Inflammatory macrophage (primary cell): ENCODE results near the gene SMIM20.

Source experiments
- DNase-seq, 2 donors: peaks; one replicate each; pipeline ENCODE4 v3.0.0-alpha.2; 2020 to 2022

The SMIM20 gene

DNA sequence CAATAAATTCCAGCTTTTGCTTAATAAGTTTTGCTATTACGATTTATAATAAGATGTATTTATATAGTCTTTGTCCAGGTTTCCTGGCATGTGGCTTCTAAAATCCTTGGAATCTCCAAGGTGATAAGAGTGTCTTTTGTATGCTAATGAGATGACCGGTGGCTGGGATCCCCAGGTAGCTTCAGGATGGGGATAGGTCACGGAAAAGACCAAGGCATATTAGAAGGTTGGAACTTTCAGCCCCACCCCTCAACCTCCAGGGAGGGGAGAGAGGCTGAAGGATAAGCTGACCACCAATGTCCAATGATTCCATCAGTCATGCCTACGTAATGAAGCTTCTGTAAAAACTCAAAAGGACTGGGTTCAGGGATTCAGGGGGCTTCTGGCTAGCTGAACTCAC, 41.7 kb downstream of the SMIM20 start:
- no peak for DNase-seq

DNA sequence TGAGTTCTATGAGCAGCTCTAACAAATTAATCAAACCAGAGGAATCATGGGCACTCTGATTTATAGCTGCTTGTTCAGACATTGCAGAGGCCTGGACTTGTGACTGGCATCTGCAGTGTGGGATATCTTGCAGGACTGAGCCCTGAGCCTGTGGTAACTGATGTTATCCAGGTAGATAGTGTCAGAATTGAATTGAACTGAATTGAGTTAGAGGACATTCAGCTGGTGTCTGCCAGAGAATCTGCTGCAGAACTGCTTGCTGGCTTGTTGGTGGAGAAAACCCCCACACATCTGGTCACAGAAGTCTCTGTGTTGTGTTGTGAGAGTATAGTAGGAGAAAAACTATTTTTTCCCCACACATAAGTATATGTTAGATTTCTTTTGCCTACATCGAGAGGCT, 42.2 kb downstream of the SMIM20 start:
- no peak for DNase-seq

DNA sequence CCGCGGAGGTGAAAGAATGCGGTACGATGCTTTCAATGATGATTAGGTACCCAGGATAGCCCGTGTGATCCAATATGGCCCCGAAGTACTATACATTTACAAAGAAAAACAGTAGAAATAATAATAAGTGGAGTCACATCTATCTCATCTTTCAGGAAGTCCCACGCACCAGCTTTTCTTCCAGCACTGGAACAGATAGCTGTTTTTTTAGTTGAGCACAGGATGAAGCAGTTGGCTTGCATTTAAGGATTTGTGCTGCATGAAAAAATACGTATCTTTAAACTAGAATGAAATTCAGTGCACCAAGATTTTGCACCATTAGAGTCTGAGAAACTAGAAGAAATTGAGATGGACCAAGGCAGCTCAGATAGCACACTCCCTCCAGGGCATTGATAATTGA, 44.1 kb downstream of the SMIM20 start:
- no peak for DNase-seq

DNA sequence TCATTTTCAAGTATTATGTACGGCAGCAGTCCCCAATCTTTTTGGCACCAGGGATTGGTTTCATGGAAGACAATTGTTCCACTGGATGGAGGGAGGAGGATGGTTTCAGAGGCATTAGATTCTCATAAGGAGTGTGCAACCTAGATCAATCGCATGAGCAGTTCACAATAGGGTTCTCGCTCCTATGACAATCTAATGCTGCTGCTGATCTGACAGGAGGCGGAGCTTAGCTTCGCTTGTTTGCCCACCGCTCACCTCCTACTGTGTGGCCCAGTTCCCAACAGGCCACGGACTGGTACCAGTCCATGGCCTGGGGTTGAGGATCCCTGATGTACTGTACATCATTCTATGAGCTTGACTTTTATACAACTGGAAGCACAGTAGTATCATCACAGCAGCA, 48.4 kb downstream of the SMIM20 start:
- DNase-seq: no peak

DNA sequence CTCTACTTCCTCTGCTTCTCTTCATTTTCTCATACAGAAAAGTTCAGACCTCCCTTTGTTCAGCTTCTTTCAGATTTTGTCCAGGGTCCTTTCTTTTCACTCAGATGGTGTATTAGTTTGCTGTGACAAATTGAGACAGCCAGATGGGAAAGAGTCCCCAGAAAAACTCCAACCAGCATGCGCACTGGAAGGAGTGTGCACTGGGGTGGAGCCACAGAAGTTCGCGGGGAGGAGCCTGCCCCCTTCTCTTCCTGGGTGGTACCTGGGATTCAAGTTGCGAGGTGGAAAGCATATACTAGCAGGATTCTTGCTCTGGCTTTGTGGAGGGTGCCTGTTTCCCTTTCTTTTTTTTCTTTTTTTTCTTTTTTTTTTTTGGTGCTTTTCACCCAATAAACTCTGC, 51.6 kb downstream of the SMIM20 start:
- no peak for DNase-seq

DNA sequence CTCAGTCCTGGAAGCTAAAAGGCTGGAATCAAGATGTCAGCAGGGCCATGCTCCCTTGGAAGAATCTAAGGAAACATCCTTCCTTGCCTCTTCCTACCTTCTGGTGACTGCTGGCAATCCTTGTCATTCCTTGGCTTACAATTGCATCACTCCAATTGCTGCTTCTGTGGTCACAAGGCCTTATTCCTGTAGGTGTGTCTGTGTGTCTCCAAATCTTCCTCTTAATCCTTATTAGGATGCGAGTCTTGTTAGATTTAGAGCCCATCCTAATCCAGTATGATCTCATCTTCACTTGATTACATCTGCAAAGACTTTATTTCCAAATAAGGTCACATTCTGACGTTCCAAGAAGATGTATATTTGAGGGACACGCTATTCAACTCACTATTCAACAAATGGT, 52.2 kb downstream of the SMIM20 start:
- DNase-seq: peak in 1 of 2 donors; percentile 39

DNA sequence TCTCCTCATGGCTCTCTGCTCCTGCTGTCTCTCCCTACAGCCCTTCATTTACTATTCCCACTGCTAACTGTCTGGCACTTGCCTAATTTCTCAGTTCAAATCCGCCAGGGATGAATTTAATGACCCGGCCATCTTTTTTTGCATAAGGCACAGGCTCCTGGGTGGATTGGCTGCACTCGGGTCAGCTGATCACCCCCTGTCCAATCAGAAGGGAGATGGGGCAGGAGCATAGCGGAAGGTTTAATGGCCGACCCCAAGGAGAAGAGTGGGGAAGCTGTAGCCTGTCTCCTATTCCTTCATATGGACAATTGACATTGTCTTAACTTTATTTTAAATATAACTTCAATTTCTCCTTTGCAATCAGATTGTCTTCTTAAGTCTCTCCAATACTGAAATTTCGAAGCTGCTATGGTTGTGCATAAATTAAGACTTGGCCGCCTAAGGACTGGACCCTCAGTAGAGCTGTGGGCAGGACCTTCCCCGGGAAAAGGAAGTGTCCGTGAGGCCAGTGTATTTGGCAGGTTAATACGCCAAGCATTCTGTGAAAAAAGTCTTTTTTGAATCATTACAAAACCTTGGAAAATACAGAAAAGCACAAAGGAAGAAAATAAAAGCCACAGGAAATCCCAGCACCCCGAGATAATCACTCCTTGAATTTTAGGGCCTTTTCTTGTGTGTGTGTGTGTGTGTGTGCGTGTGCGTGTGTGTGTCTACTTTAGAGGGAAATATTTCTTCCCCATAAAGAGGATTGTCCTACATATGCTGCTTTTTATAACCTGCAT, 55.5 kb downstream of the SMIM20 start:
- no peak for DNase-seq

DNA sequence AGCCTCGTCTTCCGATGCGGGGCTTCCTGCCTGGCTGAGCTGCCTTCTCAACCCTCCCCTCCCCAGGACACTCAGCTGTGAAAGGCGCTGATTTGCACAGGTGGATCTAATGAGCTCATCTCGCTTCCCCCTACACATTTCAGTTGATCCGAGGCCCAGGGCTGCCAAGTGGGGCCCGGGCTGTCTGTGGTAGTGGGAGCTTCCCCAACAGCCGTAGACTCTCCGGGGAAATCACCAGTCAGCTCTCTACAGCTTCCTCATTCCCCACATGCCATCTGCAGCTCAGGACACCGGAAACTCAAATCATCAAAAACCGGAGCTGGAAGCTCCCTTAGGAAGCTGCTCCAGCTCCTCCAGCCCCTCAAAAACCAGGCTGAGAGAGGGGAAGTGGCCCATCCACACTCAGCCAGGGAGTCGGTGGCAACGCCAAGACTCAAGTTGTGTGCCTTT, 56.2 kb downstream of the SMIM20 start:
- peak; percentile 70 to 81 for DNase-seq

DNA sequence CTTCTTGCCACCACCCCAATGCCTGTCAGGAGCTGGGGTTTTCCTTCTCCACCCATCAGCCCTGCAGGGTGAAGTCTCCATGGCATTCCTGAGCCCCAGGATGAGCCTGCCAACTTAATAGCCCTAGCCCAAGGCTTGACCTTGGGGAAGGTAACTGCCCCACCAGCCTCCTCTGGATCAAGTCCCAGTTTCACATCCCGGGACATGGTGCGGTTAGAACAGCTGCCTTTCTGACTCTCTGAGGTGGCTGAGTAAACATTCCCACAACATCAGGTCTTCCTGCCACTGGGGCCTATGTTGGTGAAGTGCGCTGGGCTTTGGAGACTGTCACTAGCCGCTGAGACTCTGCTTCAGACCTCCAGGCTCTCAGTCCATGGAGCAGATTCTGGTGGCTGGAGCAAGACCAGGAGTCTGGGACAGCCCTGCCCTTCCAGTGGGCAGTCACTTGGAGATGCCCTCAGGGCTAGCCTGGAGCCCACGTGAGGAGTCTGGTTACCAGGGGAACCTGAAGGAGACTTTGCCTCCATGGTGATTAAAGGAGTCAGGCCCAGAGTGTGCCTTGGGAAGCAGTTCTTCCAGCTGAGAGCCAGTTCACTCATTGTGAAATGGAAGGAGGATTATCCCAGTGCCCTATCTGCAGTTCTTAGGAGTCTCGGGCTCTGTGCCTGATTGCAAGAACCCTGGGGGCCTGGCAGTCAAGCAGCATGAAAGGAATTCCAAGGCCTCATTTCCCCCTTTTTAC, 56.8 kb downstream of the SMIM20 start:
- DNase-seq: no peak

DNA sequence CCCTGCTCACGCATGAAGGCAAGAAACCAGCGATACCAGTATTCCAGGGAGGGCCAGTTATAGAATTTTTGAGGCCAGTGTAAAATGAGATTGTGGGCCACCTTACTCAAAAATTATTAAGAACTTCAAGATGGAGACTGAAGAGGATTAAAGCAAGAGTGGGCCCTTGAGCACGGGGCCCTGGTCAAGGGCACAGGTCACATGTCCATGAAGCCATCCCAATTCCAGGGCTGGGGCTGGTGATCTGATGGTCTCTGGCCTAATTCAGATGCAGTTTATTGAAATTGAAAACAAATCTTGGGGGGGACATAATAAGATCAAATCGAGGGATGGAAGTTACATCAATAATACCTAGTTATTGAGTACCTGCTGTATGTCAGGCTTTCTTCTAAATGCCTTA, 58.3 kb downstream of the SMIM20 start:
- DNase-seq: no peak

DNA sequence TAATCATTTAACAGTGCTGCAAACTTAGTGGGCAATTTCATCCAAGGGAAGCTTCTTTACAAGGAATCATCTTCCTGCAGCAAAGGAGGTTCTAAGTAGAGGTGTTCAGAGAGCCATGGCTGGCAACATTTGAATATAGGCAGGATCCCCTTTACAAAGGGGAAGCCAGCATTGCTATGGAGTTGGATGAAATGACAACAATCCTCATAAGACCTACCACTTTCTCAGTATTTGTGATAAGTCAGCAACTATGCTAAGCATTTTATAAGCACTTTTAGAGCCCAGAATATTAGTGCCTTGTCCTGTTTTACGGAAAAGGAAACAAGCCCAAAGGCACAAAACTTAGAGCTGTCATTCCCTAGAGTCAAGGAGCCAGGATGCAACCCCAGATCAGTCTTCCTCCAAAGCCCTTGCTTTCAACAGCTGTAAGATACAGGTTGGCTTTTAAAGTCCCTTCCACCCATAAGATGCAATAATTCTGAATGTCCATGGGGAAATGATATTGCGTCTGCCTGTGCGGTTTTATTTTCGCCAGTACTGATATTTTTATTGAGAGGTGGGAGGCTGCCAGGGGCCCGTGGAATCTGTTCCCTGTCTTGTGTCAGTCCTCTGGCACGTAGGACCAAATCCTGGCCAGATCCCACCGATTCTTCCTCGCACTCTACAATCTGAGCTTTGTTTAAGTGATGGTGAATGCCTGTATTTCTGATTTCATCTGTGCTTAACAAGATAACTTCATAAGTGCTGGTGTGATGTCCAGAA, 59.1 kb downstream of the SMIM20 start:
- DNase-seq: peak; percentile 24 to 38

DNA sequence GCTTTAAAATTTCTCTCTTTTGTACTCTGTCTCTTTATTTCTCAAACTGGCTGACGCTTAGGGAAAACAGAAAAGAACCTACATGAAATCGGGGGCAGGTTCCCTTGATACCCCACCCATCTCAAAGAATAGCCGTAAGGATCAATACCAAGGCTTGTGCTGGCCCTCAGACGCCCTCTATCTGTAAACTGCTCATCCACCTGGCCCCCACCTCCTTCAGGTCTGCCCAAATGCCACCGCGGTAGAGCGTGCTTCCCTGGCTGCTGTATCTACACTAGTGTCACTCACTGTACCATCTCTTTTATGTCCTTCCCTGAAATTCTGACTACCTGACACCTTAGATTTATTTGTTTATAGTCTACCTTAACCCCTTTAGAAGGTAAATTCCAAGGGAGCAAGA, 62.8 kb downstream of the SMIM20 start:
- no peak for DNase-seq

DNA sequence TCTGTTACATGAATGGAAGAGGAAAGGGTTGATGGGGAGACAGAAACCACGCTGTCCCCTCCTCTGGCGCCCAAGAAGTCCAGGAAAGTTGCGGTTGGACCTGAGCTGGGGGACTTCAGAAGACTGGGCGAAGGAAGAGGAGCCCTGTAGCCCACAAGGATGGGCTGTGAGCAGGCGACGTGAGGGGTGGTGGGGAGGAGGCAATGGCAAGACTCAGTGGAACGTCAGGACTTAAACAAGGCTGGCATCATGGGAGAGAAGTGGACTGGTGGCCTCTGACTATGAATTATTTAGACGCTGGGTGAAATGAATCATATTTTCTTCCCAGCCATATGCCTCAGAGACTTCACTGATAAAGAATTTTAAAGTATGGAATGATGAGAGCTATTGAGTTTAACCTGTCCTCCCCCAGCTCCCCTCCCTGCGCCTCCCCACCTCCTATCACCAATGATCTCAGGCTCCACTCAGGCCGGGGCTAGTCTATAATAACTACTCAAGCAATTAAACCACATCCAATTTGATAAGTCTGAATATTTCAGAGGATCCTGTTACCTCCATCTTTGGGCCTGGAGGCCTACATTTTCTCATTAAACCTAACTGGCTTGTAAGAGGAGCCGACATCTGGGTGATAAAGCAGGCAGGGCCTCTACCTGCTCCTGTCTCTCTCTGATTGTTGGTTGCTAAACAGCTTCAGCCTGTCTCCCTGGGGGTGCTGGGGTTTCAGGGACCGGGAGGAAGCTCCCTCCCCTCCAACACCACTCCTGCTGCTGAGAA, 63.6 kb downstream of the SMIM20 start:
- DNase-seq: no peak

DNA sequence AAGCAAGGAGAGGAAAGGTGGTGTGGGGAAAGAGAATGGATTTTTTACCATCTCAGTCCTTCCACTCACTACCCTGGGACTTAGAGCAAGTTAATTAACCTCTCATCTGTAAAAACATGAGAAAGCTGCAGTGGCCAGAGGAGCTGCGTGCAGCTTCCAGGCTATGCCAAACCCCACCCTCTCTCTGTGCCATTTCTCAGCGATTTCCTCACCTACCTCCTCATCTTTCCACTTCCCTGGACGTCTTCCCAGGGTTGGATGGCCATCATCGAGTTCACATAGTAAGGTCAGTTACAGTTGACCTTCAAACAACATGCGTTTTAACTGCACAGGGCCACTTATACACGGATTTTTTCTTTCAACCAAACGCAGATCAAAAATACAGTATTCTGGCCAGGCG, 64.3 kb downstream of the SMIM20 start:
- DNase-seq: no peak
